RWPE2 (cell line): ENCODE data around the gene DNAJB1.
A peak's percentile ranks its signal among the peaks of the same experiment; 100 is the strongest.

ENCODE experiments used
- ATAC-seq: fragments of 200-7000 bp; cut with Tn5 transposase; 3 replicates; pipeline ENCODE4 v1.9.1; 2021; ENCODE audit warnings: low read depth
- DNase-seq: peaks from one replicate; pipeline ENCODE4 v3.0.0-alpha.2; 2020; ENCODE audit warnings: low spot score
- H3K27ac ChIP-seq: fragments of 450-650 bp; 2 replicates; pipeline ENCODE4 v1.5.1; 2017; ENCODE audit warnings: mild to moderate bottlenecking; ENCODE audit not compliant: poor library complexity, severe bottlenecking
- H3K27me3 ChIP-seq: fragments of 250-450 bp; sonication (Bioruptor Pico); 2 replicates; pipeline ENCODE4 v1.5.1; 2021; ENCODE audit warnings: mild to moderate bottlenecking, moderate library complexity; ENCODE audit not compliant: insufficient read depth, poor library complexity, severe bottlenecking
- H3K36me3 ChIP-seq: fragments of 250-450 bp; sonication (Bioruptor Pico); 2 replicates; pipeline ENCODE4 v1.5.1; 2020; ENCODE audit warnings: low read depth, mild to moderate bottlenecking, moderate library complexity
- H3K4me1 ChIP-seq: fragments of 250-450 bp; sonication (Bioruptor Pico); 2 replicates; pipeline ENCODE4 v1.5.1; 2021; ENCODE audit warnings: mild to moderate bottlenecking, moderate library complexity; ENCODE audit not compliant: insufficient read depth, poor library complexity, severe bottlenecking
- H3K4me3 ChIP-seq: fragments of 250-450 bp; sonication (Bioruptor Pico); 2 replicates; pipeline ENCODE4 v1.5.1; 2021; ENCODE audit warnings: mild to moderate bottlenecking, moderate library complexity; ENCODE audit not compliant: severe bottlenecking
- H3K9me3 ChIP-seq: fragments of 250-450 bp; sonication (Bioruptor Pico); 2 replicates; pipeline ENCODE4 v1.5.1; 2021; ENCODE audit warnings: mild to moderate bottlenecking, moderate library complexity; ENCODE audit not compliant: severe bottlenecking
- CTCF ChIP-seq: fragments of 450-650 bp; IDR thresholded peaks from one replicate; pipeline ENCODE4 v1.5.1; 2017; ENCODE audit warnings: mild to moderate bottlenecking, moderate library complexity; ENCODE audit not compliant: poor library complexity, severe bottlenecking

The DNAJB1 gene

GRCh38 chr19:14517840-14518505, at the start of gene DNAJB1:
DNAJB1 (minus strand) TSS chr19:14518397; CDS start chr19:14518349, 48 bp downstream.
- ATAC-seq (peak; percentile 68), DNase-seq (peak; percentile 76)
- Histone ChIP-seq H3K36me3 (peaks cover 35% of the 10 kb centered on the region), H3K9me3 (no peaks in the 10 kb centered on the region), H3K4me1 (peaks cover 21% of the 10 kb centered on the region), H3K4me3 (peak within 1 kb of the TSS; percentile 80), H3K27ac (peak within 1 kb of the TSS; percentile 98), H3K27me3 (no peaks in the 10 kb centered on the region)
- no peak for TF ChIP-seq CTCF

GRCh38 chr19:14567079-14567478, 48.9 kb upstream of the DNAJB1 start:
- no peak overlapping the region for H3K4me3 ChIP-seq
- ATAC-seq (no peak), DNase-seq (no peak)
- H3K4me1 ChIP-seq, result peaks cover 7% of the 10 kb centered on the region
- TF ChIP-seq CTCF, result no peak
- no peak overlapping the region for H3K27ac ChIP-seq
- H3K9me3 ChIP-seq, result no peaks in the 10 kb centered on the region
- H3K36me3 ChIP-seq, result peaks cover 30% of the 10 kb centered on the region
- H3K27me3 ChIP-seq, result no peaks in the 10 kb centered on the region

DNA sequence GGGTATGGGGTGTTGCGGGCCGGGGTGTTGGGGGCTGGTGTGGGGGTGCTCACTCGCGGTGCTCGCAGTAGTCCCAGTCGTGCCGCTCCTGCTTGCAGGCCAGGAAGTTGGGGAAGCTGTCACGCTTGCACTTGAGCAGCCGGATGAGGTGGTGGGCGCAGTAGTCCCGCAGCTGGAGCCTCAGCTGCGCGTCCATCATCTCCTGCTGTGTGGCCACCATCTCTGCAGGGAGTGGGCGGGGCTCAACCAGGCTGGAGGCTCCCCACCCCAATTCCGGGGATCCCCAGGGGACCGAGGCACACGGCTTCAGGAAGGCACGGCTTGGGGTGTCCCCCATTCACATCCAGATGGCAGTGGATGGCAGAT, 48.5 kb upstream of the DNAJB1 start:
- H3K4me3 ChIP-seq, result no peak overlapping the region
- no peak for TF ChIP-seq CTCF
- no peaks in the 10 kb centered on the region for H3K27me3 ChIP-seq
- no peak overlapping the region for H3K27ac ChIP-seq
- DNase-seq (no peak), ATAC-seq (no peak)
- peaks cover 30% of the 10 kb centered on the region for H3K36me3 ChIP-seq
- H3K4me1 ChIP-seq, result peaks cover 11% of the 10 kb centered on the region
- no peaks in the 10 kb centered on the region for H3K9me3 ChIP-seq

- ATAC-seq (no peak), DNase-seq (no peak)
- Histone ChIP-seq H3K4me3 (no peak overlapping the region), H3K36me3 (peaks cover 30% of the 10 kb centered on the region), H3K4me1 (peaks cover 18% of the 10 kb centered on the region), H3K27ac (no peak overlapping the region), H3K27me3 (no peaks in the 10 kb centered on the region), H3K9me3 (no peaks in the 10 kb centered on the region)
- no peak for TF ChIP-seq CTCF
These were observed 47.8 kb upstream of the DNAJB1 start for GRCh38 chr19:14565765-14566711.
